Activated naive CD8-positive, alpha-beta T cell treated with anti-CD3 and anti-CD28 coated beads for 36 hours (primary cell): Measurements from ENCODE around the gene TGM1. TPM values are rescaled to one million over a fixed set of nuclear protein-coding genes. Genes with fewer than 3 reads are reported as not detected.

Experiments
- DNase-seq: peaks from one replicate; pipeline ENCODE4 v3.0.0; 2021
- H3K27ac Mint-ChIP-seq: one replicate; pipeline ENCODE4 v1.8.0; 2022; ENCODE audit warnings: mild to moderate bottlenecking, moderate library complexity, mixed read lengths
- H3K27me3 Mint-ChIP-seq: one replicate; pipeline ENCODE4 v1.8.0; 2022; ENCODE audit warnings: mild to moderate bottlenecking, mixed read lengths
- H3K36me3 Mint-ChIP-seq: one replicate; pipeline ENCODE4 v1.8.0; 2021; ENCODE audit warnings: mild to moderate bottlenecking, mixed read lengths
- H3K4me1 Mint-ChIP-seq: one replicate; pipeline ENCODE4 v1.8.0; 2021; ENCODE audit warnings: mixed read lengths
- H3K4me3 Mint-ChIP-seq: one replicate; pipeline ENCODE4 v1.8.0; 2022; ENCODE audit warnings: mild to moderate bottlenecking, moderate library complexity, mixed read lengths
- H3K9me3 Mint-ChIP-seq: one replicate; pipeline ENCODE4 v1.8.0; 2022; ENCODE audit warnings: mixed read lengths
- total RNA-seq, 2 experiments: library from RNA; stranded (reverse); gene quantifications; one replicate each; pipeline ENCODE4 v1.2.3, GENCODE V29; 2021

The TGM1 gene
- total RNA-seq, 2 experiments from 2014 or later = 2.6 to 3.3 TPM

DNA sequence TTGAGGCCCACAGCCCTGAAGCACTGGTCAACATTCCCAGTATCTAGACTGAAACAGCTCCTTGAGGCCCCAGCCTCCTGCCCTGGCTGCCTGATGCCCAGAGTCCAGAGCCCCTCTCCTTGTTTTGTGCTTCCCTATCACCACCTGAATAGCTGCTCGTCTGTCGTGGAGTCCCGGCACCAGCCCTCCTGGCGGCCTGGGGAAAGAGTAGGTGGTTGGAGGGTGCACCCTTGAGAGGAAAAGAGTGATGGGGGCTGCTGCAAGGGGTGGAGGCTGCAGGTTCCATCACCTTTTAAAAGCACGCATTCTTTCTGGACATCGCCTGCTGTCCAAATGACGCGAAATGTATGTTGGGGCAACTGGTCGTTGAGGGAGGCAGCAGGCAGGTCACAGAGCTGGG is 5.2 kb upstream of the TGM1 start:
- DNase-seq = no peak
- no peaks in the 10 kb centered on the region for H3K9me3 Mint-ChIP-seq
- no peak overlapping the region for H3K27ac Mint-ChIP-seq
- H3K27me3 Mint-ChIP-seq = no peaks in the 10 kb centered on the region
- peaks cover 23% of the 10 kb centered on the region for H3K4me1 Mint-ChIP-seq
- H3K36me3 Mint-ChIP-seq = peaks cover 5% of the 10 kb centered on the region
- no peak overlapping the region for H3K4me3 Mint-ChIP-seq

DNA sequence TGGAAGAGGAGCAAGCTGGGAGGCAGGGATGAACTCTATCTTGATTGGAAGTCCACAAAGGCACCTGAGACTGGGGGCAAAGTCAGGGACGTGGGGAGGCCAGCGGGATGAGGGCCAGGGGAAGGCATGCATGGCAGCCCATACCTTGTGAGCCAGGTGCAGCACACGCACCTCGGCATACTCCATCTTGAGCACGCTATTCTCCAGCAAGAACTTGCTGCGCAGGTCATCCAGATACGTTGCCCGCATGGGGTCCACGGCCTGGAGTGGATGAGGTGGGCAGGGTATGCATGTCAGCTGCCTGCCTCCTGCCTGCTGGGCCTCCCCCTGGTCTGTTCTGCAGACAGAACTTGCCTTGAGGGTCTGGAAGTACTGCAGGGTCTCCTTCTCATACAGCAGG is 4.5 kb upstream of the TGM1 start:
- Mint-ChIP-seq H3K4me3 (no peak overlapping the region), H3K9me3 (no peaks in the 10 kb centered on the region), H3K36me3 (peaks cover 3% of the 10 kb centered on the region), H3K27ac (no peak overlapping the region), H3K4me1 (peaks cover 16% of the 10 kb centered on the region), H3K27me3 (no peaks in the 10 kb centered on the region)
- no peak for DNase-seq

DNA sequence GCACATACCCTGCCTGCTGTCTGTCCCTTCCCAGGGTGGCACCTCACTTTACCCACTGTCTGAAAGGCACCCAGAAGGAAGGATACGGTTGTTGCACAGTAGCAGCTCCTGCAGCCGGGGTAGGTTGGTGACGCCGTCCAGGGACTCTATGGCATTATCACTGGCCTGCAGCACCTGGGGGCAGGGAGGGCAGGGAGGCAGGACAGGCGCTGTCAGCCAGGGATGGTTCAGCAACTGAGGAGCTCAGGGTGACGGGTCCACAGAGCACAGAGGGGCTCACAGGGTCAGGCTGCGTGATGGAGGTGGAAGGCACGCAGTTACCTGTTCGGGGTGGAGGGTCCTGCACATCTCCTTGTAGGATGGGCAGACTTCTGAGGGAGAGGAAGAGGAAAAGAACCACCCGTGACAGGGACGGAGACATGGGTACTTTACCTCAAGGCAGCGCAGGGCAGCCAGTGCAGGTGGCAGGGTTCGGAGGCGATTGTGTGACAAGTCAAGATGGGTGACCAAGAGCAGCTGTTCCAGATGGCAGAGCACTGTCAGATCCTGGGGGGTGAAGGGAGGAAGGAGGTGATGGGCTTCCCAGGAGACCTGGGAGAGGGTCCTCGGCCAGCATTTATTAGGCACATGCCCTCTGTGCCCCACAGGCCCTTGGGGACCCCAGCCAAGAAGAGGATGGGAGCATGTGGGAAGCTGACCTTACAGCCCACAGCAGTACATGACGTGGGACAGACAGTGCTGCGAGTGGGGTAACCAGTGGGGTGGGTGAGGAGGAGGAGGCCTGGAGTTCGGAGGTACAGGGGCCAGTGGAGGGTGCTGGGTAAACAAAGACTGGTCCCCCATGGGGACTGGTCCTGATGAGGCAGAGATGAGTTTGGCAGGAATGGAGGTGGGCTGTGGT is 3.6 kb upstream of the TGM1 start:
- H3K4me3 Mint-ChIP-seq = no peak overlapping the region
- peaks cover 7% of the 10 kb centered on the region for H3K4me1 Mint-ChIP-seq
- no peak for DNase-seq
- H3K36me3 Mint-ChIP-seq = no peaks in the 10 kb centered on the region
- no peak overlapping the region for H3K27ac Mint-ChIP-seq
- no peaks in the 10 kb centered on the region for H3K27me3 Mint-ChIP-seq
- H3K9me3 Mint-ChIP-seq = no peaks in the 10 kb centered on the region

DNA sequence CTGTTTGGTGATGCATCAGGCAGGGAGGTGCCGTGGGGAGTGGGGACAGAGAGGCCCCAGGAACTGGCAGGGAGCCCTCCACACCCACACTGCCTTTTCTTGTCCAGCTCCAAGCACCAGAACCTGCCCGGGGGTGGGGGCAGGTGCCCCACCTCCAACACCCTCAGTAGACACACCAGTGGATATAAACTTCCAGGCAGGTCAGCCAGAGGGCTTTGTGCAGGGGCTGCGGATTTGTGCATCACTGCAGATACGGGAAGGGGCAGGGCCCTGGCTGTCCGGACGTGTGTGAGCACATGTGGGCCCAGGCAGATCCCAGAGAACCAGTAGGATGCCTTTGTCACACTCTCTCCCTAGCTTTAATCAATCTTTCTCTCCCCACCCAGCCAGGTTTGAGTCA is 1.3 kb upstream of the TGM1 start:
- peaks cover 2% of the 10 kb centered on the region for H3K36me3 Mint-ChIP-seq
- H3K4me1 Mint-ChIP-seq = no peaks in the 10 kb centered on the region
- H3K4me3 Mint-ChIP-seq = no peak overlapping the region
- no peak for DNase-seq
- no peak overlapping the region for H3K27ac Mint-ChIP-seq
- no peaks in the 10 kb centered on the region for H3K9me3 Mint-ChIP-seq
- no peaks in the 10 kb centered on the region for H3K27me3 Mint-ChIP-seq

DNA sequence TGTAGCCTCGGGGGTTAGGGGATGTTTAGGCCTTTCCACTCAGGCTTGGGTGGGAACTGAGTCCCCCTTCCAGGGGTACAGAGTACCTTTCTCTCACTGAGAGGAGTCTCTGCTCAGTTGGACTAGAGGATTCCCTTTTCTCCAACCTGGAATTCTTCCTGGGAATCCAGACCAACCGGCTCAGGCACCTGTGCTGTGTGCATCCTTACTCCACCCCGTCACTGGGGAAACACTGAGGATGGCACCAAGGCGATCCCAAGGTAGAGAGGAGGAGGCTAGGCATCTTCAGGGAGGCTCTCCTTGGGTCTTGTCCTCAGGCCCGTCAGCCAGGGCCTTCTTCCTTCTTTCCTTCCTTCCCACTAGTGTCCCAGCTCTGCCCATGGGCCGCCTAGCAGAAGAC is 871 bp upstream of the TGM1 start:
- DNase-seq = no peak
- H3K27ac Mint-ChIP-seq = no peak overlapping the region
- no peak overlapping the region for H3K4me3 Mint-ChIP-seq
- no peaks in the 10 kb centered on the region for H3K27me3 Mint-ChIP-seq
- H3K36me3 Mint-ChIP-seq = peaks cover 2% of the 10 kb centered on the region
- no peaks in the 10 kb centered on the region for H3K9me3 Mint-ChIP-seq
- no peaks in the 10 kb centered on the region for H3K4me1 Mint-ChIP-seq

DNA sequence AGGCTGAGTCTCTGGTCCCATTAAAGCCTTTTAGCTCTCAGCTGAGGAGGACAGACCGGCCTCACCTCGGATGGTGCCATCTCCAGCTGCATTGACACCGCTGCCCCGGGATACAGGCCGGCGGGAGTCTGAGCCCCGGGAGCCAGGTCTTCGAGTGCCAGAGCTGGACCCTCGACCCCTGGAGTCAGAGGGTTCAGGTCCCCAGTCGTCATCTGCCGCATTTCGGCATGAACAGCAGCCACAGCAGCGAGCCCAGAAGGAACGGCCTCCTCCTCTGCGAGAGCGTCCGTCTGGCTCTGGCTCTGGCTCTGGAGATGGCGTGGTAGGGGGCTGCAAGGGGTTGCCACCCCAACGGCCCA is 1.0 kb downstream of the TGM1 start:
- H3K4me1 Mint-ChIP-seq = no peaks in the 10 kb centered on the region
- no peaks in the 10 kb centered on the region for H3K9me3 Mint-ChIP-seq
- no peak overlapping the region for H3K4me3 Mint-ChIP-seq
- peaks cover 2% of the 10 kb centered on the region for H3K36me3 Mint-ChIP-seq
- H3K27me3 Mint-ChIP-seq = no peaks in the 10 kb centered on the region
- H3K27ac Mint-ChIP-seq = no peak overlapping the region
- no peak for DNase-seq

DNA sequence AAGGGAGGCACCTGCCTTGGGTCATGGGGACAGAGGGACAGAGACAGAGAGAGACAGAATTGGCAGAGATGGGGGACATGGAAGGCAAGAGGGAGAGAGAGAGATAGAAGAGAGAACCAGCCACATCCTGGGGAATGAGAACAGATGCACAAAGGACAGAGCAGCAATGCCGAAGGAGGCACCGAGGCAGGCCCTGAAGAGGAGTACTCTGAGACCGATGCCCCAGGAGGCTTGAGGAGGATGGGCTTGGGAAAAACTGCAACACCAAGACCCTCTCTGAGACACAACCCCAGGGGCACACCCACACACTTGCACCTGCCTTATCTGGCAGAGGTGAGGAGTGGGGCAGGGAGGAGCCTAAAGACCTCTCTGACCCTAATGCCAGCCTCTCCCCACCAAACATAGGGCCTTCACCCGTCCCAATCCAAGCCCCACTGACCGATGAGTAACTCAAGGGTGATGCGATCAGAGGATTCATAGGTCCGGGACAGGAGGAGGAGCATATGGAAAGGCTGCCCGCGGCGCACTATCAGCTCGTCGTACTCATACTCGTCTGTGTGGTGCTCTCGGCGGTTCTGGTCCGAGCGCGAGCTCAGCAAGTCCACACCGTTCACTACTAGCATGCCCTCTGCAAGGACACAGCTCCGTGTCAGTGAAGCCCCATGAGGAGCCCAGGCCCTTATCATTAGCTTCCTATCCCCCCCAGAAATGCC is 1.6 kb downstream of the TGM1 start:
- peak overlapping the region; percentile 29 for H3K4me3 Mint-ChIP-seq
- H3K27ac Mint-ChIP-seq = no peak overlapping the region
- no peak for DNase-seq
- H3K4me1 Mint-ChIP-seq = no peaks in the 10 kb centered on the region
- H3K36me3 Mint-ChIP-seq = peaks cover 2% of the 10 kb centered on the region
- no peaks in the 10 kb centered on the region for H3K27me3 Mint-ChIP-seq
- H3K9me3 Mint-ChIP-seq = no peaks in the 10 kb centered on the region

DNA sequence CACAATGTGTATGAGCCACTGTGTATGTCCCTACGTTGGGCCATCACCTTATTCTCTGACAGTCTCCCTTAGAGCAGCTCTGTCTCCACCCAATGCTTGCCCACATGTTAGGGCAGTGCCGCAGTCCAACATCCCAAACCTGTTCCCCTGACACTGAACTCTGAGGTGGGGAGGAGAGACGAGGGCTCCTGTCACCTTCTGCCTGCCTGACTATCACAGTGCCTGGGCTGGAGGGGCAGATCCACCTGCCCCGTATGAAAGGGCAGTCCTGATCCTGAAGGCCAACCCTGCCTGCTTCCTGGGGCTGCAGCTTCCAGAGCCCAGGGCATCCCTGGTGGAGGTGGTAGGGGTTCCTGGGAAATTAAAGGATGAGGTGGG is 2.2 kb downstream of the TGM1 start:
- H3K9me3 Mint-ChIP-seq = no peaks in the 10 kb centered on the region

DNA sequence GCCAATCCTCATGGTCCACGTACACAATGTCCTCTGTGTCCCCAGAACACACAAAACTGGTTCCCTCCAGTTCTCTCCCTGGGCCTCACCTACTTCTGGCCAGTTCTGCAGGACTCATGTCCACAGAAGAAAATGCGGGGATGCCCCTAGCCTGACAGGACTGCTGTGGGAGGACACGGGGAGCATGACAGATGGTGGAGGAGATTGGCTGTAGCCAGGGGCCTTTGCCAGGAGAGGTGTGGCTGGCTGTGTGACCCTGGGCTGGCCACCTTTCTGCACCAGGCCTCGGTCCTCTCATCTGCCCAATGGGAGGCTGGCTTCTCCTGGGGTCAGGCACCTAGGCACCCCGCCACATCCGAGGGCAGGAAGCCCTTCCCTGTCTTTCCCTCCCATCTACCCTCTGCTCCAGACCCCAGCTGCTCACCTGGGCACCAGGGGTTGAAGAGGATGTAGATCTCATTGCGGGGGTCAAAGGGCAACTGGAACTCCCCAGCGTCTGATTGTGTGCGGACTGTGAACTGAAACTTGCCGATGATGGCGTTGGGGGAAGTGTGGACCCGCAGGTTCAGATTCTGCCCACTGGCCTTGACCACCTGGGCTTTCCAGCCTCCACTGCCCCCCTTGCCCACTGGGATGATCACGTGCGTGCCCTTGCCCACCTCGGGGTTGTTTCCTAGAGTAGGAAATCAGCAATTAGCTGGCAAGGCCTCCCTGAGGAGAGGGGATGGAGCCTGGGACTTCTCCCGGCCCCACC is 2.8 kb downstream of the TGM1 start:
- H3K4me3 Mint-ChIP-seq = no peak overlapping the region
- H3K27me3 Mint-ChIP-seq = no peaks in the 10 kb centered on the region
- H3K9me3 Mint-ChIP-seq = no peaks in the 10 kb centered on the region
- H3K36me3 Mint-ChIP-seq = peaks cover 2% of the 10 kb centered on the region
- no peaks in the 10 kb centered on the region for H3K4me1 Mint-ChIP-seq
- no peak overlapping the region for H3K27ac Mint-ChIP-seq
- DNase-seq = no peak

More for the DNA sequence above, 2.2 kb downstream of the TGM1 start:
- no peak for DNase-seq
- H3K27ac Mint-ChIP-seq = no peak overlapping the region
- no peak overlapping the region for H3K4me3 Mint-ChIP-seq
- peaks cover 2% of the 10 kb centered on the region for H3K36me3 Mint-ChIP-seq
- no peaks in the 10 kb centered on the region for H3K27me3 Mint-ChIP-seq
- no peaks in the 10 kb centered on the region for H3K4me1 Mint-ChIP-seq

DNA sequence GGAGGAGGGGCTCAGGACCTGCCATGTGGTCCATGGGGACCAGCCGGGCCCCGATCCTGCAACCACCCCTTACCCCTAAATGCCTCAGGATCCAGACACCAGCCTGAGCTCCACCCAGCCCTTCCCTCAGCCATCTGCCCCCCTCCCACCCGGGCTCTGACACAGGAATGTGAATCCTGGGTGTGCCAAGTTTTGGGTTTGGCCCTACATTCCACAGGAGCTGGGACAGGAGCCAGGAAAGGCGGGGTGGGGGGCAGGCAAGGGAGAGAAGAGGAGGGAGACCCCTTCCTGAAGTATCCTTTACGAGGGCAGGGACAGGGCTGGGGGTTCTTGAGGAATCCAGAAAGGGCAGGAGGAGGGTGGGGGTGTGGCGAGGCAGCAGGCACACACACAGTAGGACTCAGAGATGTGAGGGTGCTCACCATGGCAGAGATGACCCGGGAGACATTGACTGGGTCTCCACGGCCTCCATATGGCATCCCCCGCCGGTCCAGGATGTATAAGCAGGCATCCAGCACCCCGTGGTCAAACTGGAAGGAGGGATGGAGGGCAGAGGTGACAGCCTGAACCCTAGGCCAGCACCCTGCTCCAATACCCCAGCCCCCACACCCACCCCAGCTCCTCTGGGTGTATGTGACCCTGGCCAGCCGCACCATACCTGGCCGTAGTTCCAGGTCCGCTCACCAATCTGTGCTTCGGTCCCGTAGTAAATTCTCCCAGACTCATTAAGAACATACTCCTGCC is 3.5 kb downstream of the TGM1 start:
- no peaks in the 10 kb centered on the region for H3K27me3 Mint-ChIP-seq
- DNase-seq = no peak
- H3K4me3 Mint-ChIP-seq = no peak overlapping the region
- no peak overlapping the region for H3K27ac Mint-ChIP-seq
- H3K36me3 Mint-ChIP-seq = peaks cover 4% of the 10 kb centered on the region
- H3K4me1 Mint-ChIP-seq = no peaks in the 10 kb centered on the region
- no peaks in the 10 kb centered on the region for H3K9me3 Mint-ChIP-seq

DNA sequence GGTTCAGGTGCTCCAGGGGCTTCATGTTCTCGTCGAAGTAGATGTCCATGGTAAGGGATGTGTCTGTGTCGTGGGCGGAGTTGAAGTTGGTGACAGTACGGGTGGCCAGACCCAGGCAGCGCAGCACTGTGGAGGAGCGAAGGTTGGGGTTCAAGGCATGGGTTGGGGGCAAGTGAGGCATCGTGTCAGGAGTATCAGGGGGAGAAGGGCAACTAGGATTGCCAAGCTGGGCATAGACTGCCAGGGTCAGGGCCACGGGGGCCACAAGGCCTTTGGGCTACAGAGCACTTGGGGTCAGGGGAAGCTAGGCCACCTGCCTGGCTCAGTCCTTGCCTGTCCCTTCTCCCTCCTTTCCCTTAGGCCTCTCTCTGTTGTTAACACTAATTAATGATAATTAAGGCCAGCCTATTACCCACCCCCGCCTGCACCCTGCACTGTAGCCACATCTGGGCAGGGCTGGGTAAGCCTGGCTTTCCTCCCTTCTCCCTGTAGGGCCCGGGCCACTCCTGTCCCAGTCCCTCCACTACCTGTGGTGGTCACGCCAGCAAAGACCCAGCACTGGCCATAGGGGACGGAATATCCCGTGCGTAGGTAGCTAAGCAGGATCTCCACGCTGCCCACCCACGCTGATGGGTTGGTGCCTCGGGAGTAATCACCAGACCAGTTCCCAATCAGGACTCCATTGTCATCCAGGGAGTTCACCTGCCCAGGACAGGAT is 4.3 kb downstream of the TGM1 start:
- peaks cover 4% of the 10 kb centered on the region for H3K36me3 Mint-ChIP-seq
- H3K4me3 Mint-ChIP-seq = no peak overlapping the region
- no peaks in the 10 kb centered on the region for H3K27me3 Mint-ChIP-seq
- H3K27ac Mint-ChIP-seq = no peak overlapping the region
- no peaks in the 10 kb centered on the region for H3K4me1 Mint-ChIP-seq
- H3K9me3 Mint-ChIP-seq = no peaks in the 10 kb centered on the region
- DNase-seq = no peak

DNA sequence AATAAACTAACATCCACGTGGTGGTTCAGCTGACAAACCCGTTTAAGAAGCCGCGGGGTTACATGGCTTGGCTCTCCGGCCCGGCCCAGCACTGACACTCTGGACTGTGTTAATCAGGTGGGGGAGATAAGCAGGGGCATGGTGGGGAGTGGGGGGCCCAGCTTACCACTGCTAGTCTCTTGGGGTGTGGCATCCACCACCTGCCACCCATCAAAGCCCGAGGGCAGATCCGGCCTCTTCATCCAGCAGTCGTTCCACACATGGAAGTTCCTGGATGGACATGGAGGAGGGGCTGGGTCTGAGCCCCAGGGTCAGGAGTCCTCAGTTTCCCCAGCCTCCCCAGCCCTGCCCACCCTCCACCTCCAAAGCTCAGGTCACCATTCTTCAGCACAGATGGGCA is 4.9 kb downstream of the TGM1 start:
- H3K9me3 Mint-ChIP-seq = no peaks in the 10 kb centered on the region
- no peak for DNase-seq
- H3K27ac Mint-ChIP-seq = no peak overlapping the region
- no peak overlapping the region for H3K4me3 Mint-ChIP-seq
- H3K4me1 Mint-ChIP-seq = no peaks in the 10 kb centered on the region
- peaks cover 4% of the 10 kb centered on the region for H3K36me3 Mint-ChIP-seq
- no peaks in the 10 kb centered on the region for H3K27me3 Mint-ChIP-seq

DNA sequence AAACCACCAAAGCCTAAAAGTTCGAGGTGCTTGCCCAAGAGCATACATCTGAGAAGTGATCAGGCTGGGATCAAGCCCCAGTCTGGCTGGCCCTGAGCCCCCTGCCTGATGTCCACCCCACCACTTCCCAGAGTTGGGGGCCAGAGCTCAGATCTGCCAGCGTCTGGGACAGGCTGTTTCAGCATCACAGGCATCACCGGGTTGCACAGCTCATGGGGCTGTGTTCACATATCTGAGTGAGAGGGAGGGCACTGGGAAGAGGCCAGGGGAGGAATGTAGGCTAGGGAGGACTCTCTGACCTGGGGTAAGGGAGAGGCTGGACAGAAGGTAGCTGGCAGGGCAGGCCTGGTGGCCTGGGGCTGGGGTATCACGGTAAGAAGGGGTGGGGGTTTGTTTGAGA is 6.0 kb downstream of the TGM1 start:
- Mint-ChIP-seq H3K36me3 (peaks cover 4% of the 10 kb centered on the region), H3K9me3 (no peaks in the 10 kb centered on the region), H3K4me1 (no peaks in the 10 kb centered on the region), H3K4me3 (no peak overlapping the region), H3K27ac (no peak overlapping the region), H3K27me3 (no peaks in the 10 kb centered on the region)
- DNase-seq = no peak

DNA sequence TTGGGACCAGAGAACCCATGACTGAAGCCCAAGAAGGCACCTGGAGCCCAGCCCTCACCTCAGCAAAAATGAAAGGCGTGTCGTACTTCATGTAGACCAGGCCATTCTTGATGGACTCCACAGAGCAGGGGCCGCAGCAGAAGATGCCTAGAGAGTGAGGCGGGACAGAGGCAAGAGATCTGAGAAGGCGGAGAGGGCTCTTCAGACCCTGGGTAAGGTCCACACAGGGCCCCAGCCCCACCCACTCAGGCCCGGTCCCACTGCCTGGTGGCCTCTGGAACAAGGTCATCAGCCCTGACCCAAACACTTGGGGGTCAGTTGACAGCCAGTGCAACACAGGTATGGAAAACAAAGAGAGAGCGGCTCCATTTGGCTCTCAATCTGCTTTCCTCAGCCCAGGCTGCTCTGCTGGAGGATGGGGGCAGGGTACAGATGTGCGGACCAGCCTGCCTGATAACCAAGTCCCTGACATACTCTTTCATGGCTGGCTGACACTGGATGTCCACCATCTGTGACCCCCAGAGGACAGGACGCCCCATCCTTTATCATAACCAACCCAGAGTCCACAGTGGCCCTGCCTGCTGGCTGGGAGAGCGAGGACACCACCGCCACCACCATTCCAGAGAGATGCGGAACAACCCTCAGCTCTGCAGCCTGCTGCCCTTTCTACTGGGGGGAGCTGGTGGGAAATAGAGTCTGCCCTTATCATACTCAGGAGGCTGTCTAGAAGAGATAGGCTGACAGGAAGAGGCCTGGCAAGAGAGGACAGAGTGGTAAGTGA is 6.9 kb downstream of the TGM1 start:
- Mint-ChIP-seq H3K27ac (no peak overlapping the region), H3K4me1 (no peaks in the 10 kb centered on the region), H3K4me3 (no peak overlapping the region), H3K36me3 (peaks cover 3% of the 10 kb centered on the region), H3K9me3 (no peaks in the 10 kb centered on the region), H3K27me3 (no peaks in the 10 kb centered on the region)
- DNase-seq = no peak
